Kidney epithelial cell (primary cell): ENCODE results near the gene GABRR2. TPM values are rescaled to one million over a fixed set of nuclear protein-coding genes. Genes with fewer than 3 reads are reported as not detected.
"Not testable (repeated sequence)": the region's sequence is repeated elsewhere in the genome, so short reads cannot be mapped to it uniquely, and the experiment has no call there.

Source experiments
- DNase-seq: peaks from one replicate; pipeline ENCODE4 v3.0.0-alpha.2; 2010; ENCODE audit warnings: low read depth
- H3K27me3 ChIP-seq: 2 replicates; pipeline ENCODE4 v1.6.0; 2011; ENCODE audit warnings: low read length; ENCODE audit not compliant: control insufficient read depth, insufficient read depth
- H3K36me3 ChIP-seq: 2 replicates; pipeline ENCODE4 v1.5.1; 2011; ENCODE audit warnings: low read length; ENCODE audit not compliant: control insufficient read depth, insufficient read depth
- H3K4me3 ChIP-seq: 2 replicates; pipeline ENCODE4 v1.5.1; 2011; ENCODE audit warnings: low read depth, mild to moderate bottlenecking, control low read depth, low read length
- CTCF ChIP-seq: IDR thresholded peaks from 2 replicates; pipeline ENCODE4 v1.5.1; 2011; ENCODE audit warnings: mild to moderate bottlenecking, moderate library complexity, low read length, control low read depth, inconsistent platforms; ENCODE audit not compliant: insufficient read depth, poor library complexity, severe bottlenecking
- total RNA-seq: library from RNA; depleted of rRNA; stranded (reverse); fragments of >200 nt; gene quantifications from 2 replicates; pipeline ENCODE4 v1.2.3, GENCODE V29; 2015

GABRR2 gene
- total RNA-seq, 1 donor from 2014 or later = not detected

- no peak for DNase-seq
- no peaks in the 10 kb centered on the region for H3K36me3 ChIP-seq
- no peaks in the 10 kb centered on the region for H3K27me3 ChIP-seq
- H3K4me3 ChIP-seq = no peak overlapping the region
- peak; percentile 44 for TF ChIP-seq CTCF
Measured at GRCh38 chr6:89311853-89312531, 3.1 kb downstream of the GABRR2 start.

- Histone ChIP-seq H3K27me3 (no peaks in the 10 kb centered on the region), H3K4me3 (no peak overlapping the region), H3K36me3 (no peaks in the 10 kb centered on the region)
- DNase-seq = no peak
- no peak for TF ChIP-seq CTCF
Measured at GRCh38 chr6:89311530-89311852, 3.6 kb downstream of the GABRR2 start.

- Histone ChIP-seq H3K36me3 (no peaks in the 10 kb centered on the region), H3K4me3 (no peak overlapping the region), H3K27me3 (no peaks in the 10 kb centered on the region)
- no peak for DNase-seq
- no peak for TF ChIP-seq CTCF
Measured at GRCh38 chr6:89310929-89311328, 4.2 kb downstream of the GABRR2 start.

- Histone ChIP-seq H3K4me3 (no peak overlapping the region), H3K27me3 (no peaks in the 10 kb centered on the region), H3K36me3 (no peaks in the 10 kb centered on the region)
- DNase-seq = no peak
- TF ChIP-seq CTCF = no peak
Measured at GRCh38 chr6:89308525-89309395, 6.3 kb downstream of the GABRR2 start.

GRCh38 chr6:89304517-89304916 is 10.6 kb downstream of the GABRR2 start:
- not testable (repeated sequence) for H3K4me3 ChIP-seq, H3K27me3 ChIP-seq, H3K36me3 ChIP-seq, DNase-seq

- Histone ChIP-seq H3K36me3 (no peaks in the 10 kb centered on the region), H3K27me3 (no peaks in the 10 kb centered on the region), H3K4me3 (no peak overlapping the region)
- no peak for TF ChIP-seq CTCF
- DNase-seq = no peak
Measured at GRCh38 chr6:89302936-89303335, 12.2 kb downstream of the GABRR2 start.
